K562 (cell line): ENCODE measurements around the gene TAF10.

ENCODE experiments used
- ATF3 ChIP-seq, 2 experiments: fragments of 450-650 bp in 1 of 2; sonication (generic) in 1 of 2; formaldehyde crosslinking in 1 of 2; IDR thresholded peaks in 1 of 2; conservative IDR thresholded peaks in 1 of 2; 2 replicates each; pipeline versions ENCODE4 v1.6.1 to v1.8.1; 2016 to 2023; ENCODE audit warnings: mild to moderate bottlenecking in 2 of 2, moderate library complexity in 2 of 2, inconsistent platforms in 1 of 2, missing genetic modification reagents in 1 of 2
- CC2D1A ChIP-seq: fragments of 450-650 bp; IDR thresholded peaks from 2 replicates; pipeline ENCODE4 v1.6.1; 2017; ENCODE audit warnings: mild to moderate bottlenecking
- CTCF ChIP-seq, 3 experiments: IDR thresholded peaks in 2 of 3; conservative IDR thresholded peaks in 1 of 3; 2 replicates each; pipeline ENCODE4 v1.5.1; 2011 to 2012; ENCODE audit warnings: low read length in 3 of 3, mild to moderate bottlenecking in 3 of 3, control low read depth in 2 of 3, improper control_type of control experiment in 1 of 3, inconsistent platforms in 1 of 3, low read depth in 1 of 3, mixed read lengths in 1 of 3, moderate library complexity in 1 of 3; ENCODE audit not compliant: insufficient read depth in 2 of 3
- ESRRA ChIP-seq: fragments of 450-650 bp; IDR thresholded peaks from 2 replicates; pipeline ENCODE4 v1.6.1; 2014; ENCODE audit warnings: low read depth, mild to moderate bottlenecking, moderate library complexity, borderline replicate concordance
- GABPB1 ChIP-seq: sonication (generic); formaldehyde crosslinking; IDR thresholded peaks from 2 replicates; pipeline ENCODE4 v1.8.0; 2022; ENCODE audit warnings: mild to moderate bottlenecking, missing genetic modification reagents
- HSF4 ChIP-seq: fragments of 250-450 bp; sonication (Bioruptor Pico); IDR thresholded peaks from 2 replicates; pipeline ENCODE4 v2.1.2; 2022; ENCODE audit warnings: mild to moderate bottlenecking, moderate library complexity, borderline replicate concordance
- MEF2A ChIP-seq: IDR thresholded peaks from 2 replicates; pipeline ENCODE4 v1.6.1; 2011; ENCODE audit warnings: low read depth, mild to moderate bottlenecking, low read length, moderate library complexity; ENCODE audit not compliant: control insufficient read depth
- PTRF ChIP-seq: fragments of 450-650 bp; IDR thresholded peaks from 2 replicates; pipeline ENCODE4 v1.6.1; 2016; ENCODE audit warnings: mild to moderate bottlenecking, missing genetic modification characterization, missing compliant biosample characterization
- RFX5 ChIP-seq: IDR thresholded peaks from 2 replicates; pipeline ENCODE4 v1.6.1; 2011; ENCODE audit warnings: low read depth, mild to moderate bottlenecking, improper control_type of control experiment, low read length
- ZNF274 ChIP-seq: IDR thresholded peaks from 2 replicates; pipeline ENCODE4 v1.6.1; 2011; ENCODE audit warnings: low read depth, mild to moderate bottlenecking, low read length, moderate library complexity, borderline replicate concordance
- TF ChIP-seq, protein P1 (sequence below): sonication (generic); formaldehyde crosslinking; IDR thresholded peaks from 2 replicates; pipeline ENCODE4 v1.8.0; 2023; ENCODE audit warnings: mild to moderate bottlenecking, missing genetic modification reagents

DNA sequence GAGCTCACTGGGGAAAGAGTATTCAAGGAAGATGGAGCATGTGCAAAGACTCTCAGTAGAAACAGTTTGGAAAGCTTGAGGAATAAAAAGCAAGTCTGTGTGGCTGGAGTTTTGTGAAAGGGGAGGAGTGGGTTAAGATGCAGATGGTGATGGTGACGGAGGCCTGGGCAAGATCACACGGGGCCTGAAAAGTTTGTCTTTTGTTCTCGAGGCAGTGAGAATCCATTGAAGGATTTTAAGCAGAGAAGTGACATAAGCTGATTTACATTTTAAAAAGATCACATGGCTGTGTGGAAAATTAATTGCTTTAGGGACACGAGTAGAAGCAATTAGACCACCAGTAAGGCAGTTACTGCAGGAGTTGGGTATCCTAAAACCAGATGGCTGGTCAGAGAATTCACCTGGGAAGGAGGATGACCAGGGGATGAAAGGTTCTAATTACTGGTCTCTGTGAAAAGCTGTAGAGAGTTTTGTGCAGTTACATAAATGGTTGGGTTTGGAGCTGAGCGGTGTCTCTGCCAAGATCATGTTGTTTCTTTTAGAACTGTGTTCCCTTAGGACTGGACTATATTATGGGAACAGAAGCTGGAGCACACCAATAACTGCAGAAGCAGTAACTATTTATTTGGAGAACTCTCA lies 15.7 kb downstream of the TAF10 start:
- TF ChIP-seq CTCF (IDR thresholded peaks at IDR 0.05 in 2 of 3, conservative IDR thresholded peaks at IDR 0.05 in 1 of 3; ENCODE audit: insufficient read depth in 2 of 3, low read depth in 1 of 3, low read length in 3 of 3) = no peak
- TF ChIP-seq ZNF274 = no peak
- no peak for TF ChIP-seq CC2D1A
- TF ChIP-seq MEF2A = no peak
- no peak for TF ChIP-seq RFX5
- no peak for TF ChIP-seq ATF3 (IDR thresholded peaks at IDR 0.05)
- no peak for TF ChIP-seq ATF3 (CRISPR knock-in tag; conservative IDR thresholded peaks at IDR 0.05)
- TF ChIP-seq HSF4 (CRISPR knock-in tag) = no peak
- no peak for TF ChIP-seq GABPB1 (CRISPR knock-in tag)
- TF ChIP-seq ESRRA = no peak
- TF ChIP-seq, protein P1, sequence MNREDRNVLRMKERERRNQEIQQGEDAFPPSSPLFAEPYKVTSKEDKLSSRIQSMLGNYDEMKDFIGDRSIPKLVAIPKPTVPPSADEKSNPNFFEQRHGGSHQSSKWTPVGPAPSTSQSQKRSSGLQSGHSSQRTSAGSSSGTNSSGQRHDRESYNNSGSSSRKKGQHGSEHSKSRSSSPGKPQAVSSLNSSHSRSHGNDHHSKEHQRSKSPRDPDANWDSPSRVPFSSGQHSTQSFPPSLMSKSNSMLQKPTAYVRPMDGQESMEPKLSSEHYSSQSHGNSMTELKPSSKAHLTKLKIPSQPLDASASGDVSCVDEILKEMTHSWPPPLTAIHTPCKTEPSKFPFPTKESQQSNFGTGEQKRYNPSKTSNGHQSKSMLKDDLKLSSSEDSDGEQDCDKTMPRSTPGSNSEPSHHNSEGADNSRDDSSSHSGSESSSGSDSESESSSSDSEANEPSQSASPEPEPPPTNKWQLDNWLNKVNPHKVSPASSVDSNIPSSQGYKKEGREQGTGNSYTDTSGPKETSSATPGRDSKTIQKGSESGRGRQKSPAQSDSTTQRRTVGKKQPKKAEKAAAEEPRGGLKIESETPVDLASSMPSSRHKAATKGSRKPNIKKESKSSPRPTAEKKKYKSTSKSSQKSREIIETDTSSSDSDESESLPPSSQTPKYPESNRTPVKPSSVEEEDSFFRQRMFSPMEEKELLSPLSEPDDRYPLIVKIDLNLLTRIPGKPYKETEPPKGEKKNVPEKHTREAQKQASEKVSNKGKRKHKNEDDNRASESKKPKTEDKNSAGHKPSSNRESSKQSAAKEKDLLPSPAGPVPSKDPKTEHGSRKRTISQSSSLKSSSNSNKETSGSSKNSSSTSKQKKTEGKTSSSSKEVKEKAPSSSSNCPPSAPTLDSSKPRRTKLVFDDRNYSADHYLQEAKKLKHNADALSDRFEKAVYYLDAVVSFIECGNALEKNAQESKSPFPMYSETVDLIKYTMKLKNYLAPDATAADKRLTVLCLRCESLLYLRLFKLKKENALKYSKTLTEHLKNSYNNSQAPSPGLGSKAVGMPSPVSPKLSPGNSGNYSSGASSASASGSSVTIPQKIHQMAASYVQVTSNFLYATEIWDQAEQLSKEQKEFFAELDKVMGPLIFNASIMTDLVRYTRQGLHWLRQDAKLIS = no peak
- TF ChIP-seq PTRF (tag) = no peak
